Esophagus squamous epithelium (tissue), 5 donors: ENCODE results near the gene CD48. TPM values are rescaled to one million over a fixed set of nuclear protein-coding genes. Genes with fewer than 3 reads are reported as not detected.

Source experiments
- DNase-seq: peaks from one replicate; lab custom pipeline; 2025; lab: John Stamatoyannopoulos, UW
- H3K27ac ChIP-seq, 4 donors: fragments of 200-600 bp; sonication (generic); one replicate each; pipeline ENCODE4 v1.5.1; 2016 to 2019; ENCODE audit warnings: mild to moderate bottlenecking in 1 of 4
- H3K27me3 ChIP-seq, 4 donors: fragments of 200-600 bp; sonication (generic); 1 replicate in 3 of 4; 2 replicates in 1 of 4; pipeline versions ENCODE4 v1.5.1 to v1.6.0; 2017 to 2021; ENCODE audit warnings: antibody characterized with exemption in 1 of 4
- H3K36me3 ChIP-seq, 3 donors: fragments of 200-600 bp; sonication (generic); one replicate each; pipeline ENCODE4 v1.5.1; 2016 to 2019
- H3K4me1 ChIP-seq, 3 donors: fragments of 200-600 bp; sonication (generic); one replicate each; pipeline ENCODE4 v1.5.1; 2017 to 2019
- H3K4me3 ChIP-seq, 4 donors: fragments of 200-600 bp; sonication (generic); 1 replicate in 3 of 4; 2 replicates in 1 of 4; pipeline ENCODE4 v1.5.1; 2016 to 2019; ENCODE audit warnings: mild to moderate bottlenecking in 2 of 4, moderate library complexity in 1 of 4
- H3K9me3 ChIP-seq, 3 donors: fragments of 200-600 bp; sonication (generic); one replicate each; pipeline ENCODE4 v1.5.1; 2016 to 2019
- CTCF ChIP-seq, 6 experiments: fragments of 450-650 bp in 4 of 6; fragments of 200-600 bp in 2 of 6; sonication (generic) in 2 of 6; IDR thresholded peaks; one replicate each; pipeline ENCODE4 v1.5.1; 2016 to 2019; ENCODE audit warnings: antibody characterized with exemption in 6 of 6, mild to moderate bottlenecking in 4 of 6, moderate library complexity in 4 of 6
- POLR2A ChIP-seq, 4 donors: fragments of 450-650 bp; IDR thresholded peaks; one replicate each; pipeline ENCODE4 v1.6.1; 2017; ENCODE audit warnings: antibody characterized with exemption in 4 of 4, mild to moderate bottlenecking in 4 of 4, moderate library complexity in 3 of 4
- WGBS, 2 donors: methylation state at CpG; one replicate each; pipeline ENCODE4 v1.1.5; 2018; 5-methylcytosine and 5-hydroxymethylcytosine counted together
- intact Hi-C: fragments of 100-400 bp; cut with DNase I; formaldehyde crosslinking; loops from one replicate; pipeline ENCODE4 v1.15.0; 2022
- total RNA-seq, 4 donors: library from RNA; depleted of rRNA; stranded (reverse); fragments of >200 nt; gene quantifications; one replicate each; pipeline ENCODE4 v1.1.0, GENCODE V29; 2016
- donor health status: DM: yes; HTN: yes; CAD: no.

Gene CD48
- total RNA-seq, 4 donors from 2014 or later: 1.1 to 13.7 (median 5.3) TPM

GRCh38 chr1:160755911-160756848 lies 44.6 kb upstream of the CD48 start:
- Histone ChIP-seq H3K36me3 (no peaks in the 10 kb centered on the region), H3K9me3 (no peaks in the 10 kb centered on the region), H3K27ac (peak overlapping the region in 2 of 4 donors; percentile 3 to 5), H3K27me3 (no peaks in the 10 kb centered on the region), H3K4me1 (peaks cover 0 to 8% (median 0%) of the 10 kb centered on the region in 3 donors), H3K4me3 (no peak overlapping the region)
- TF ChIP-seq POLR2A (IDR thresholded peaks at IDR 0.05): no peak
- TF ChIP-seq CTCF (IDR thresholded peaks at IDR 0.05): no peak
- DNase-seq: no peak
- WGBS, 2 donors: 61 to 71% methylated on average over 5 of the region's 5 CpGs
- intact Hi-C loops: no loop called here

GRCh38 chr1:160755461-160755860 lies 43.8 kb upstream of the CD48 start:
- no peak overlapping the region for H3K27ac ChIP-seq
- DNase-seq: no peak
- intact Hi-C loops: no loop called here
- no peak overlapping the region for H3K4me3 ChIP-seq
- H3K27me3 ChIP-seq: peaks cover 0 to 1% (median 0%) of the 10 kb centered on the region in 4 donors
- H3K4me1 ChIP-seq: peaks cover 0 to under 1% (median 0%) of the 10 kb centered on the region in 3 donors
- no peaks in the 10 kb centered on the region for H3K36me3 ChIP-seq
- TF ChIP-seq CTCF (IDR thresholded peaks at IDR 0.05) (no peak), POLR2A (IDR thresholded peaks at IDR 0.05) (no peak)
- 76 to 86% methylated on average over 2 of the region's 2 CpGs for WGBS, 2 donors
- no peaks in the 10 kb centered on the region for H3K9me3 ChIP-seq

GRCh38 chr1:160753594-160753993 lies 42.0 kb upstream of the CD48 start:
- H3K4me3 ChIP-seq: no peak overlapping the region
- H3K9me3 ChIP-seq: no peaks in the 10 kb centered on the region
- peaks cover 0 to 11% (median 0%) of the 10 kb centered on the region in 4 donors for H3K27me3 ChIP-seq
- intact Hi-C loops: no loop called here
- TF ChIP-seq POLR2A (IDR thresholded peaks at IDR 0.05) (no peak), CTCF (IDR thresholded peaks at IDR 0.05) (no peak)
- no peak overlapping the region for H3K27ac ChIP-seq
- DNase-seq: no peak
- peaks cover 3 to 11% (median 6%) of the 10 kb centered on the region in 3 donors for H3K4me1 ChIP-seq
- H3K36me3 ChIP-seq: no peaks in the 10 kb centered on the region

- no peak for DNase-seq
- WGBS, 2 donors: 54 to 57% methylated on average over 5 of the region's 5 CpGs
- TF ChIP-seq POLR2A (IDR thresholded peaks at IDR 0.05): no peak
- no peak for TF ChIP-seq CTCF (IDR thresholded peaks at IDR 0.05)
- H3K27ac ChIP-seq: no peak overlapping the region
- peaks cover 3 to 16% (median 7%) of the 10 kb centered on the region in 3 donors for H3K4me1 ChIP-seq
- intact Hi-C loops: no loop called here
- H3K9me3 ChIP-seq: no peaks in the 10 kb centered on the region
- no peaks in the 10 kb centered on the region for H3K36me3 ChIP-seq
- H3K4me3 ChIP-seq: no peak overlapping the region
- H3K27me3 ChIP-seq: peaks cover 0 to 11% (median 0%) of the 10 kb centered on the region in 4 donors
These were observed 41.3 kb upstream of the CD48 start for GRCh38 chr1:160752924-160753323.

- H3K4me1 ChIP-seq: peaks cover 3 to 16% (median 7%) of the 10 kb centered on the region in 3 donors
- H3K36me3 ChIP-seq: no peaks in the 10 kb centered on the region
- WGBS, 2 donors: 82 to 87% methylated on average over 3 of the region's 3 CpGs
- DNase-seq: no peak
- H3K27ac ChIP-seq: no peak overlapping the region
- no peak overlapping the region for H3K4me3 ChIP-seq
- H3K27me3 ChIP-seq: peaks cover 0 to 11% (median 0%) of the 10 kb centered on the region in 4 donors
- intact Hi-C loops: no loop called here
- H3K9me3 ChIP-seq: no peaks in the 10 kb centered on the region
- TF ChIP-seq POLR2A (IDR thresholded peaks at IDR 0.05) (no peak), CTCF (IDR thresholded peaks at IDR 0.05) (no peak)
These were observed 40.8 kb upstream of the CD48 start for GRCh38 chr1:160752406-160752805.
